PC-9 (cell line): Measurements from ENCODE around the gene MACROD2. TPM values are rescaled to one million over a fixed set of nuclear protein-coding genes. Genes with fewer than 3 reads are reported as not detected.

Experiments used
- BruUV-seq: library from RNA; stranded (reverse); fragments of 400-500 nt; replicated peaks from 2 replicates; lab custom pipeline; 2021; lab: Mats Ljungman, UMichigan
- CTCF ChIA-PET: fragments of 300-600 bp; sonication (Branson Sonifier 250); formaldehyde crosslinking; loops from one replicate; lab custom pipeline; 2022; ENCODE audit warnings: antibody characterized with exemption; lab: Charles Lee
- POLR2A ChIA-PET: fragments of 300-600 bp; sonication (Branson Sonifier 250); formaldehyde crosslinking; loops from one replicate; lab custom pipeline; 2022; ENCODE audit warnings: antibody characterized with exemption; ENCODE audit not compliant: unreplicated experiment; lab: Charles Lee
- DNase-seq, 2 experiments: peaks; one replicate each; pipeline versions ENCODE4 v3.0.0 to v3.0.0-alpha.2; 2015 to 2022; ENCODE audit warnings: mixed read lengths in 1 of 2
- H2AFZ ChIP-seq: fragments of 200-600 bp; sonication (generic); 2 replicates; pipeline ENCODE4 v1.8.1; 2017; ENCODE audit warnings: antibody characterized with exemption
- H3F3A ChIP-seq: fragments of 200-600 bp; sonication (generic); 2 replicates; pipeline ENCODE4 v1.8.1; 2017; ENCODE audit warnings: antibody characterized with exemption, mild to moderate bottlenecking, low read depth; ENCODE audit not compliant: insufficient read depth
- H3K27ac ChIP-seq: fragments of 200-600 bp; sonication (generic); 2 replicates; pipeline ENCODE4 v1.6.1; 2016; ENCODE audit warnings: mixed run types
- H3K27me3 ChIP-seq: fragments of 200-600 bp; sonication (generic); 2 replicates; pipeline ENCODE4 v1.6.1; 2016; ENCODE audit warnings: low read depth, mixed run types; ENCODE audit not compliant: insufficient read depth
- H3K36me3 ChIP-seq: fragments of 200-600 bp; sonication (generic); 2 replicates; pipeline ENCODE4 v1.6.1; 2016; ENCODE audit warnings: low read depth, mixed run types
- H3K4me1 ChIP-seq: fragments of 200-600 bp; sonication (generic); replicated peaks from 2 replicates; pipeline ENCODE4 v1.6.1; 2016; ENCODE audit warnings: mixed run types; ENCODE audit not compliant: insufficient read depth
- H3K4me2 ChIP-seq: fragments of 200-600 bp; sonication (generic); 2 replicates; pipeline ENCODE4 v1.6.1; 2017; ENCODE audit warnings: mixed run types
- H3K4me3 ChIP-seq: fragments of 200-600 bp; sonication (generic); 2 replicates; pipeline ENCODE4 v1.6.1; 2016; ENCODE audit warnings: mixed run types
- H3K79me2 ChIP-seq: fragments of 200-600 bp; sonication (generic); 2 replicates; pipeline ENCODE4 v1.6.1; 2017; ENCODE audit warnings: low read depth, mixed run types
- H3K9me2 ChIP-seq: fragments of 200-600 bp; sonication (generic); 2 replicates; pipeline ENCODE4 v1.8.1; 2017; ENCODE audit warnings: mild to moderate bottlenecking; ENCODE audit not compliant: insufficient read depth
- H3K9me3 ChIP-seq: fragments of 200-600 bp; sonication (generic); 2 replicates; pipeline ENCODE4 v1.8.1; 2016; ENCODE audit warnings: low read depth; ENCODE audit not compliant: insufficient read depth
- H4K20me1 ChIP-seq: fragments of 200-600 bp; sonication (generic); 2 replicates; pipeline ENCODE4 v1.8.1; 2017; ENCODE audit not compliant: insufficient read depth
- CTCF ChIP-seq: fragments of 200-600 bp; sonication (generic); conservative IDR thresholded peaks from 2 replicates; pipeline ENCODE4 v1.6.1; 2017; ENCODE audit warnings: mixed run types, antibody characterized with exemption, mild to moderate bottlenecking, moderate library complexity
- EZH2 ChIP-seq: fragments of 200-600 bp; sonication (generic); IDR thresholded peaks from 2 replicates; pipeline ENCODE4 v1.8.0; 2017; ENCODE audit warnings: antibody characterized with exemption, low read depth
- intact Hi-C: fragments of 100-400 bp; cut with micrococcal nuclease; formaldehyde crosslinking; loops from one replicate; pipeline ENCODE4 v1.10.0; 2022; ENCODE audit not compliant: unreplicated experiment
- total RNA-seq: library from RNA; stranded (reverse); gene quantifications from 2 replicates; pipeline ENCODE4 v1.2.3, GENCODE V29; 2021

Gene MACROD2
- total RNA-seq, 1 experiment from 2014 or later, result 11.4 TPM

DNA sequence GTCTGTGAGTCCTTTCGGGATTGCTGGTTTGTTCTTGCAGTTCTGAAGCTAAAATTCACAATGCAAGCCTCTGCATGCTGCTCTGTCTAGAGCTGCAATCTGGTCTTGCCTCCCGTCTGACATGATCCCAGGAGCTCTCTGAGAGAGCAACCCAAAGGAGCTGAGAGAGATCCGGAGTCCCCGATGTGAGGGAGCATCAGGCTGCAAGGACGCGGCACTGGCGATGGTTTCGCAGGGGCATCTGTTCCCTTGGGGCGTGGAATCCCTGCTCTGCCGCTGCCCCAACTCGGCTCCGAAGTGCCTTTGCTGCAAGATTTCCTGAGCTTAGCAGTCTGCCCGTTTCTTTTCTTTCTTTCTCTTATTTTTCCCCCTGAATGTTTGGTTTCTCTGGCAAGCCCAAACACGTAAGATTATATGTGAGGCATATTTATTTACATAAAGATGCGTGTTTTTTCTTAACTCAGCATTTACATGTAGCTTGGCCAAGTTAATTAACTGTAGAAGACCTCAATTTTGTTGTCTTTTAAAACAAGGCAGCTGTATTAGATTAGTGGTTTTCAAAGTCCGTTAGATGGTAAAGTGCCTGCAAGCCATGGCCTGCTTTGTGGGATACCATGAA lies 1704.9 kb downstream of the MACROD2 start:
- no peaks in the 10 kb centered on the region for H4K20me1 ChIP-seq
- H3K9me3 ChIP-seq, result no peaks in the 10 kb centered on the region
- no peaks in the 10 kb centered on the region for H3K27me3 ChIP-seq
- BruUV-seq, result no TSS peak
- ChIA-PET POLR2A (no interaction called here), CTCF (no interaction called here)
- intact Hi-C loops, result no loop called here
- peak overlapping the region; percentile 79 for H2AFZ ChIP-seq
- peaks cover 22% of the 10 kb centered on the region for H3F3A ChIP-seq
- no peaks in the 10 kb centered on the region for H3K36me3 ChIP-seq
- H3K79me2 ChIP-seq, result 0 out of 2 replicates have a peak, but pooled peaks cover 3% of the 10 kb centered on the region
- H3K4me1 ChIP-seq, result peaks cover 28% of the 10 kb centered on the region
- peak overlapping the region; percentile 58 for H3K27ac ChIP-seq
- peak overlapping the region; percentile 89 for H3K4me2 ChIP-seq
- DNase-seq, result peak in 1 of 2 experiments; percentile 37
- peak overlapping the region; percentile 73 for H3K4me3 ChIP-seq
- H3K9me2 ChIP-seq, result no peaks in the 10 kb centered on the region
- TF ChIP-seq CTCF (no peak), EZH2 (no peak)

- ChIA-PET CTCF (no interaction called here), POLR2A (no interaction called here)
- peak overlapping the region; percentile 50; the same call in 1 of the 2 replicates for H3K4me2 ChIP-seq
- H3K9me2 ChIP-seq, result no peaks in the 10 kb centered on the region
- no peak overlapping the region for H2AFZ ChIP-seq
- peaks cover 22% of the 10 kb centered on the region for H3F3A ChIP-seq
- no peaks in the 10 kb centered on the region for H4K20me1 ChIP-seq
- DNase-seq, result no peak
- H3K4me3 ChIP-seq, result no peak overlapping the region
- BruUV-seq, result no TSS peak
- peaks cover 28% of the 10 kb centered on the region for H3K4me1 ChIP-seq
- H3K36me3 ChIP-seq, result no peaks in the 10 kb centered on the region
- H3K79me2 ChIP-seq, result 0 out of 2 replicates have a peak, but pooled peaks cover 3% of the 10 kb centered on the region
- TF ChIP-seq CTCF (no peak), EZH2 (no peak)
- intact Hi-C loops, result no loop called here
- H3K9me3 ChIP-seq, result no peaks in the 10 kb centered on the region
- no peaks in the 10 kb centered on the region for H3K27me3 ChIP-seq
- H3K27ac ChIP-seq, result peak overlapping the region; percentile 80; the same call in 1 of the 2 replicates
Observed at GRCh38 chr20:15702161-15702560, 1706.8 kb downstream of the MACROD2 start.

GRCh38 chr20:15703171-15703911 lies 1708.0 kb downstream of the MACROD2 start:
- peak overlapping the region; percentile 80 for H3K27ac ChIP-seq
- H3K9me3 ChIP-seq, result no peaks in the 10 kb centered on the region
- H4K20me1 ChIP-seq, result no peaks in the 10 kb centered on the region
- intact Hi-C loops, result no loop called here
- ChIA-PET POLR2A (no interaction called here), CTCF (no interaction called here)
- H3K4me1 ChIP-seq, result peaks cover 28% of the 10 kb centered on the region
- H3F3A ChIP-seq, result peaks cover 22% of the 10 kb centered on the region
- no peak for TF ChIP-seq CTCF
- TF ChIP-seq EZH2, result no peak
- 0 out of 2 replicates have a peak, but pooled peaks cover 3% of the 10 kb centered on the region for H3K79me2 ChIP-seq
- no peaks in the 10 kb centered on the region for H3K36me3 ChIP-seq
- no peaks in the 10 kb centered on the region for H3K9me2 ChIP-seq
- DNase-seq, result peak in 1 of 2 experiments; percentile 91
- no peaks in the 10 kb centered on the region for H3K27me3 ChIP-seq
- no peak overlapping the region for H2AFZ ChIP-seq
- H3K4me2 ChIP-seq, result peak overlapping the region; percentile 50
- BruUV-seq, result no TSS peak
- H3K4me3 ChIP-seq, result peak overlapping the region; percentile 11; the same call in 1 of the 2 replicates
